KOPT-K1 (cell line): ENCODE data around the gene RUVBL1.

Experiments
- H3K27ac ChIP-seq: fragments of 200-600 bp; sonication (generic); 2 replicates; pipeline ENCODE4 v1.5.1; 2016; ENCODE audit warnings: antibody characterized with exemption, mild to moderate bottlenecking, low read depth, low read length; ENCODE audit not compliant: poor library complexity, severe bottlenecking
- H3K36me3 ChIP-seq: fragments of 200-600 bp; sonication (generic); 2 replicates; pipeline ENCODE4 v1.5.1; 2017; ENCODE audit warnings: antibody characterized with exemption, mild to moderate bottlenecking, low read length, moderate library complexity; ENCODE audit not compliant: insufficient read depth
- H3K9me3 ChIP-seq: fragments of 200-600 bp; sonication (generic); 2 replicates; pipeline ENCODE4 v1.5.1; 2017; ENCODE audit warnings: antibody characterized with exemption, low read length, mild to moderate bottlenecking; ENCODE audit not compliant: insufficient read depth, poor library complexity, severe bottlenecking

The RUVBL1 gene

DNA sequence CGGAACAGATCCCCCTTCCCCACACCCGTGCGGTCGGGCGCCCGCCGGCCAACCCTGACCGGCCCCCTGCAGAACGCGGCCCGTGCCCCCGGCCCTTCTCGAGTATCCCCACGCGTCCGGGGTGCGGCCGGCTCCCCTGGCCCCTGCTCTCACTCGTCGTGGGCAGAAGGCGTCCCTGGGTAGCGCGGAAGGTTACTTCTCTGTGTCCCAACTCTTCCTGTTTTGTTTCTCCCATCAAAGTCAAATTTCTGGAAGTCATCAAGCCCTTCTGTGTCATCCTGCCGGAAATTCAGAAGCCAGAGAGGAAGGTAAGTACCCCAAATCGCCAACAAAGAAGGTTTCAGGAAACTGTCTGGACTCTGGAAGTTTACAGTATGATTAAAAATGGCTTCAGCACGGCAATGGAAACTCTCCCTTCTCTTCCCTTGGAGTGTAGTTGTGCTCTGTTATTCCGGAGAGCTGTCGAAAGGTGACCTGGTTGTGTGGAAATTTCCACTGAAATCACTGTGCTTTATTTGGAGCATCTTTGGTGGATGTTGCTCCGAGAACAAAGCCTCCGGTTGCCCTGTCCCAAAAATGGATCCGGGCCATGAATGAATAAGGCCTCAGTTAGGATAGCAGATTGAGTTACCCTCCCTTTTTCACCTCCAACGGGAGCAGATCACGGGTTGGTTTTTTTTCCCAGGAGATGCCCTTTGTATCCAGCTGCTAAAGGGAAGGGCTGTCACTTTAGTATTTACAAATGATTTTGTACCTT is 70.8 kb downstream of the RUVBL1 start:
- Histone ChIP-seq H3K27ac (peak overlapping the region; percentile 83), H3K36me3 (peaks cover 46% of the 10 kb centered on the region), H3K9me3 (no peaks in the 10 kb centered on the region)

GRCh38 chr3:128051837-128052594 is 71.6 kb downstream of the RUVBL1 start, which contains the start of gene SEC61A1:
Gene SEC61A1, plus strand, starts transcription at chr3:128052437. Its CDS starts 116 bp downstream, at chr3:128052553.
- Histone ChIP-seq H3K9me3 (no peaks in the 10 kb centered on the region), H3K27ac (peak within 1 kb of the TSS; percentile 83), H3K36me3 (peaks cover 38% of the 10 kb centered on the region)

DNA sequence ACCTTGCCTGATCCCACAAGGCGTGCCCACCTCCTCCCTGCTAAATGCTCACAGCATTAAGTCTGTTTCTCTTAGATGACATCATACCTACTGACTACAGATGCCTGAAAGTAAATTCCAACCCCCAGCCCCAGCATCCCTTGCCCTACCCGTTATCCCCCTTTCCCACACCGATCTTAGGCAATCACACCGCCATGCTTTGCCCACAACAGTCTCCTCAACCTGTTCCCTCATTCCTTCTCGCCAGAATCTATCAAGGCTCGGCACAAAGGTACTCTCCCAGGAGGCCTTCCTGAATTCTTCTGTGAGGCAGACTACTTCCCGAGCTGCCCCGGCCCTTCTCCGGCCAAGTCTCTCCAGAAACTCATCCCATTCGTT is 72.2 kb downstream of the RUVBL1 start:
- Histone ChIP-seq H3K27ac (peak overlapping the region; percentile 83), H3K36me3 (peaks cover 34% of the 10 kb centered on the region), H3K9me3 (no peaks in the 10 kb centered on the region)

GRCh38 chr3:128050597-128050996 is 73.0 kb downstream of the RUVBL1 start:
- Histone ChIP-seq H3K36me3 (peaks cover 25% of the 10 kb centered on the region), H3K9me3 (no peaks in the 10 kb centered on the region), H3K27ac (no peak overlapping the region)

GRCh38 chr3:128041344-128041743 is 82.3 kb downstream of the RUVBL1 start:
- Histone ChIP-seq H3K36me3 (no peaks in the 10 kb centered on the region), H3K27ac (no peak overlapping the region), H3K9me3 (no peaks in the 10 kb centered on the region)

DNA sequence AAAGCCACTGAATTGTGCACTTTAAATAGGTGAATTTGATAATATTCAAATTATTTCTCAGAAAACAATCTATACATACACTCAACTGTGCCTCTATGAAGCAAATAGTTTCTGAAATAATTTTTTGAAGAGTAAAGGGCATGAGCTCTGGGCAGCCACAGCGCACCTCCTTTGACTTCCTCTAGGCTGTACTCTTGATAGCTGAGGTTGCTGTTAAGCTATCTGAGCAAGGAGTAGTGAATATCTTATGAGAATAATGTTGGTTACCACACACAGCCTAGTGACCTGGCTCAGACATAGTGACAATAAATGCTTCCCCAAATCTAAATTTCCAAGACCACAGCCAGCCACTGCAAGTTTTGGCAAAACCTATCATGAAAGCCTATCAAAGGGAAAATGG is 83.0 kb downstream of the RUVBL1 start:
- Histone ChIP-seq H3K9me3 (no peaks in the 10 kb centered on the region), H3K27ac (no peak overlapping the region), H3K36me3 (no peaks in the 10 kb centered on the region)

DNA sequence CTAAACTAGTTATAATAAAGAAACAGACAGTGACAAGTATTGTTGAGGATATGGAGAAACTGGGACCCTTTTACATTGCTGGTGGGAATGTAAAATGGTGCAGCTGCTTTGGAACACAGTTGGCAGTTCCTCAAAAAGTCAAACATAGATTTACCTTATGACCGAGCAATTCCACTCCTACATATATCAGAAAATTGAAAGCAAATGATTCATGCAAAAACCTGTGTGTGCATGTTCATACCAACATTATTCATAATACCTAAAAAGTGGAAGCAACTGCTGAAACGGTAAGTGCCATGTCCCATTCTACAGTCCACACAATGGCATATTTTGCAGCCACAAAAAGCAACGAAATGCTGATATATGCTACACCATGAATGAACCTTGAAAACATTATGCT is 83.6 kb downstream of the RUVBL1 start:
- Histone ChIP-seq H3K36me3 (no peaks in the 10 kb centered on the region), H3K27ac (no peak overlapping the region), H3K9me3 (no peaks in the 10 kb centered on the region)

DNA sequence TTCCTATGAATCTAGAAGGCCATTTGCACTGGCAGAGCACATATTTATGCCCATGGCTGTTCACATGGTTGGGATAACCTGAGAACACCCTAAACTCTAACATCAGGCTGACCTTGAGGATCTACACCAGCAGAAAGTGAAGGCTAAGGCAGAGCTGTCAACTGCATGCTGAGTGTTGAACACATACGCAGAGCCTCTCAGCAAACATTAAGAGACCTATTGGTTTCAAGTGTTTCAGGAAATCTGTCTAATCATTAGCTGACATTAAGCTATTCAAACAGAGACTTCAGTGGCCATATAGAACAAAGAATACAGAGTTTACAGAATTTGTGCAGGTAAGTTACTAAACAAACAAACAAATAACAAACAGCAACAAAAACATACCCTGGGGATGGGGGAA is 87.5 kb downstream of the RUVBL1 start:
- Histone ChIP-seq H3K36me3 (no peaks in the 10 kb centered on the region), H3K9me3 (no peaks in the 10 kb centered on the region), H3K27ac (no peak overlapping the region)

GRCh38 chr3:128033102-128033501 is 90.5 kb downstream of the RUVBL1 start:
- H3K36me3 ChIP-seq = no peaks in the 10 kb centered on the region
- no peaks in the 10 kb centered on the region for H3K9me3 ChIP-seq

More at GRCh38 chr3:128033102-128033501, 90.5 kb downstream of the RUVBL1 start:
- no peak overlapping the region for H3K27ac ChIP-seq
